Thyroid gland (tissue), 4 donors: ENCODE data around the gene OPRM1. TPM values are rescaled to one million over a fixed set of nuclear protein-coding genes. Genes with fewer than 3 reads are reported as not detected.

Experiments used
- DNase-seq, 2 donors: peaks; one replicate each; pipeline ENCODE4 v3.0.0-alpha.2; 2019
- H3K27ac ChIP-seq, 3 donors: fragments of 200-600 bp; sonication (generic); 1 replicate in 2 of 3; 2 replicates in 1 of 3; pipeline ENCODE4 v1.5.1; 2016 to 2019; ENCODE audit warnings: mild to moderate bottlenecking in 1 of 3, moderate library complexity in 1 of 3
- H3K27me3 ChIP-seq: fragments of 200-600 bp; sonication (generic); one replicate; pipeline ENCODE4 v1.5.1; 2019
- H3K36me3 ChIP-seq, 2 donors: fragments of 200-600 bp; sonication (generic); one replicate each; pipeline ENCODE4 v1.5.1; 2016 to 2019
- H3K4me1 ChIP-seq, 2 donors: fragments of 200-600 bp; sonication (generic); one replicate each; pipeline ENCODE4 v1.5.1; 2017 to 2019
- H3K4me3 ChIP-seq, 3 donors: fragments of 200-600 bp; sonication (generic); replicated peaks in 1 of 3; 1 replicate in 2 of 3; 2 replicates in 1 of 3; pipeline ENCODE4 v1.5.1; 2016; ENCODE audit warnings: mild to moderate bottlenecking in 1 of 3
- H3K9me3 ChIP-seq: fragments of 200-600 bp; sonication (generic); one replicate; pipeline ENCODE4 v1.5.1; 2017
- POLR2A ChIP-seq, 2 donors: fragments of 450-650 bp; IDR thresholded peaks; one replicate each; pipeline ENCODE4 v1.6.1; 2017; ENCODE audit warnings: antibody characterized with exemption in 2 of 2, mild to moderate bottlenecking in 2 of 2, moderate library complexity in 1 of 2
- WGBS, 2 donors: methylation state at CpG; one replicate each; pipeline ENCODE4 v1.1.5; 2017; 5-methylcytosine and 5-hydroxymethylcytosine counted together
- intact Hi-C: fragments of 100-400 bp; cut with DNase I; formaldehyde crosslinking; loops from one replicate; pipeline ENCODE4 v1.15.1; 2023
- total RNA-seq, 4 donors: library from RNA; depleted of rRNA; stranded (reverse); fragments of >200 nt; gene quantifications; one replicate each; pipeline ENCODE4 v1.2.3, GENCODE V29; 2016
- TF ChIP-seq, protein P1 (sequence below), 6 experiments: fragments of 200-600 bp in 3 of 6; fragments of 450-650 bp in 3 of 6; sonication (generic) in 3 of 6; IDR thresholded peaks; one replicate each; pipeline ENCODE4 v1.5.1; 2016 to 2019; ENCODE audit warnings: antibody characterized with exemption in 6 of 6, mild to moderate bottlenecking in 2 of 6, inconsistent platforms in 1 of 6, moderate library complexity in 1 of 6

OPRM1 gene
- total RNA-seq, 4 donors from 2014 or later, result not detected

DNA sequence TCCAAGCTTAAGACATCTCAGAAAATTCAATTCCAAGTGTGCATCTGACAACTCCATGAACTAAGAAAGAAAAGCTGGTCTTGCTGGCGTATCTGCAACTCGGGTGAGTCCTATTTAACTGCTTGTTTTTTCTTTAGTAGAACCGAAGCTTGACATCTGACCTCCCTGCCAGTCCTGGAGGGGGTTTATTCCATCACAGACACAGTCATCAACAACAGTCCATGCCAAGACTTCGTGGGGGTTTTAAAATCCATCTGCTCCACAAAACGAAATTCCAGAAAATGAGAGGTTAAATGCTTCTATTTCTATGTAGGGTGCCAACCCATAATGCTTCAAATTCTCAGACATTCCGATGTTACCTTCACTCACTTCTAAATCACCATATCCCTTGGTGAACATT, 183.7 kb downstream of the OPRM1 start:
- no peak overlapping the region for H3K27ac ChIP-seq
- WGBS, 2 donors, result 71 to 77% methylated on average over 6 of the region's 6 CpGs
- TF ChIP-seq, protein P1, sequence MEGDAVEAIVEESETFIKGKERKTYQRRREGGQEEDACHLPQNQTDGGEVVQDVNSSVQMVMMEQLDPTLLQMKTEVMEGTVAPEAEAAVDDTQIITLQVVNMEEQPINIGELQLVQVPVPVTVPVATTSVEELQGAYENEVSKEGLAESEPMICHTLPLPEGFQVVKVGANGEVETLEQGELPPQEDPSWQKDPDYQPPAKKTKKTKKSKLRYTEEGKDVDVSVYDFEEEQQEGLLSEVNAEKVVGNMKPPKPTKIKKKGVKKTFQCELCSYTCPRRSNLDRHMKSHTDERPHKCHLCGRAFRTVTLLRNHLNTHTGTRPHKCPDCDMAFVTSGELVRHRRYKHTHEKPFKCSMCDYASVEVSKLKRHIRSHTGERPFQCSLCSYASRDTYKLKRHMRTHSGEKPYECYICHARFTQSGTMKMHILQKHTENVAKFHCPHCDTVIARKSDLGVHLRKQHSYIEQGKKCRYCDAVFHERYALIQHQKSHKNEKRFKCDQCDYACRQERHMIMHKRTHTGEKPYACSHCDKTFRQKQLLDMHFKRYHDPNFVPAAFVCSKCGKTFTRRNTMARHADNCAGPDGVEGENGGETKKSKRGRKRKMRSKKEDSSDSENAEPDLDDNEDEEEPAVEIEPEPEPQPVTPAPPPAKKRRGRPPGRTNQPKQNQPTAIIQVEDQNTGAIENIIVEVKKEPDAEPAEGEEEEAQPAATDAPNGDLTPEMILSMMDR (IDR thresholded peaks at IDR 0.05), result no peak
- intact Hi-C loops, result no loop called here
- H3K27me3 ChIP-seq, result no peaks in the 10 kb centered on the region
- no peak for DNase-seq
- H3K4me1 ChIP-seq, result no peaks in the 10 kb centered on the region
- H3K4me3 ChIP-seq, result no peak overlapping the region
- H3K9me3 ChIP-seq, result no peaks in the 10 kb centered on the region
- peaks cover 0 to 8% of the 10 kb centered on the region in 2 donors for H3K36me3 ChIP-seq

DNA sequence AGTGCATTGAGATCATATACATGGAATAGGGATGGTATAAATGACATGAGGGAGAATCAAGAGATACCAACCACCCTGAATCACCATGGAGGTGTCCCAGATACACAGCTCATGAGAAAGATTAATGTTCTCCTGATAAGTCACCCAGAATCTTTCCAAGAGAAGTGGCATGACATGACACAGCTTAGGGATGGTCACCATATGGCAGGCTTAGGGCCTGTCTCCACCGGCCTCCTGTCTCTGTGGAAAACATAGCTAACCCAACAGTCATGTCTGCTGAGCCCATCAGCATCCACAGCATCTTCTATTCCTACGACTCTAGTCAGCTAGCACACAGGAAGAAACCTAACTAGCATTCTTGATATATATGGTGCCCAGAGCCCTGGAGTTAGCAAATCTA, 184.3 kb downstream of the OPRM1 start:
- DNase-seq, result no peak
- 92 to 100% methylated on average over 2 of the region's 2 CpGs for WGBS, 2 donors
- no peaks in the 10 kb centered on the region for H3K4me1 ChIP-seq
- H3K4me3 ChIP-seq, result no peak overlapping the region
- intact Hi-C loops, result no loop called here
- H3K36me3 ChIP-seq, result peaks cover 0 to 8% of the 10 kb centered on the region in 2 donors
- H3K9me3 ChIP-seq, result no peaks in the 10 kb centered on the region
- no peak overlapping the region for H3K27ac ChIP-seq
- H3K27me3 ChIP-seq, result no peaks in the 10 kb centered on the region
- TF ChIP-seq POLR2A (IDR thresholded peaks at IDR 0.05), result no peak

DNA sequence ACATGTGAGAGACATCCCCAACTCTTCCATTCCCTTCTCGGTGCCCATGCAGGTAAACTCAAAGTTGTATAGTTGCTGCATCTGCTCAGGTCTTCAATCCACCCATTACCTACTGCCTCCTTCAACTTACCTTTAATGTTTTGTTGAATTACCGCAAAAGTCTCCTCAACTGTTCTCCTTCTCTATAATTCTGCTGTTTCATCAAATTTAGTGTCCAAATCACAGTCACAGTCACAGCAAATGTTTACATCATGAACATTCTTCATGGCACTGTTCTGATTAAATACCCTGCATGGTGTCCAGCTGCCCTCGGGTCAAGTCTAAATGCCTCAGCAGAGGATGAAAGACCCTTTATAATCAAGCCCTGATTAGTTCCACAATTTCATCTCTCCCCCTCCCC, 187.4 kb downstream of the OPRM1 start:
- TF ChIP-seq, protein P1 (IDR thresholded peaks at IDR 0.05), result no peak
- TF ChIP-seq POLR2A (IDR thresholded peaks at IDR 0.05), result no peak
- intact Hi-C loops, result no loop called here
- Histone ChIP-seq H3K27me3 (no peaks in the 10 kb centered on the region), H3K9me3 (no peaks in the 10 kb centered on the region), H3K27ac (no peak overlapping the region), H3K36me3 (no peaks in the 10 kb centered on the region), H3K4me3 (no peak overlapping the region), H3K4me1 (no peaks in the 10 kb centered on the region)
- 89 to 98% methylated on average over 3 of the region's 3 CpGs for WGBS, 2 donors
- no peak for DNase-seq

DNA sequence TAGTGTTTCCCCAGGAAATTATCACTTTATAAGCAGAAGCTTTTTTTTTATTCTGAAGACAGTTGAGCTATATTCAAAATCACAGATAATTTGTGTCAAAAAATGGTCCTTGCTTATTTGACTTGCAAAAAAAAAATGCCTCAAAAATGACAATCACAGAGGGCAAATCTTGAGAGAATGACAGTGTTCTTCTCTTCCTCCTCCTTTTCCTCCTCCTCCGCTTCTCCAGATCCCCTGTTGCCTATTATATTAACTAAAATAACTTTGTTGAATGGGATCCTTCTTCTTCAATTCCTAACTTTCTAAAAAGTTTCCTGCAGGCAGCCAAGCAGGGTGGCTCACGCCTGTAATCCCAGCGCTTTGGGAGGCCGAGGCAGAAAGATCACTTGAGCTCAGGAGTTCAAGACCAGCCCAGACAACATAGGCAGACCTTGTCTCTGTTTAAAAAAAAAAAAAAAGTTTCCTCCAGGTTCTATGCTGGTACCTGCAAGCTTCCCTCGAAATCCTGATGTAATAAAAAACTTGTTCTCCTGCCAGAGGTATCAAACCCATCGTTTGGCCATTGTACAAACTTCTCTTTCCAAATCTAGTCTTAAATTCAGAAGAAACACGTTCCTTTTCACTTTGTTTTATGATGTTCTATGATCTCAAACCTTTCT, 189.0 kb downstream of the OPRM1 start:
- 86 to 97% methylated on average over 7 of the region's 7 CpGs for WGBS, 2 donors
- H3K9me3 ChIP-seq, result no peaks in the 10 kb centered on the region
- no peaks in the 10 kb centered on the region for H3K4me1 ChIP-seq
- H3K27ac ChIP-seq, result no peak overlapping the region
- no peaks in the 10 kb centered on the region for H3K27me3 ChIP-seq
- no peaks in the 10 kb centered on the region for H3K36me3 ChIP-seq
- DNase-seq, result no peak
- intact Hi-C loops, result no loop called here
- TF ChIP-seq, protein P1 (IDR thresholded peaks at IDR 0.05), result no peak
- no peak for TF ChIP-seq POLR2A (IDR thresholded peaks at IDR 0.05)
- H3K4me3 ChIP-seq, result no peak overlapping the region

DNA sequence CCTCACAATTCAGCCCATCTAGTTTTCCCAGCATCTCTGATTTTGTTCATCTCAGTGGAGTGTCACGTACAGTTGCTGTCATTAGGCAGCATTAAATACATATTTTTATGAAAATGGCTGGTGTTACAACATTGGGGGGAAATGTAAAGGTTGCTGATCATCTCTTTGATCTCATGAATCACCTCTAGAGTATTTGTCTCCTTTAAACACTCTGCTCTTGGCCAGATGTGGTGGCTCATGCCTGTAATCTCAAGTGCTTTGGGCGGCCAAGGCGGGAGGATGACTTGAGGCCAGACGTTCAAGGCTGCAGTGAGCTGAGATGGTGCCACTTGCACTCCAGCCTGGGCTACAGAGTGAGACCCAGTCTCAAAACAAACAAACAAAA, 189.5 kb downstream of the OPRM1 start:
- Histone ChIP-seq H3K4me1 (no peaks in the 10 kb centered on the region), H3K9me3 (no peaks in the 10 kb centered on the region), H3K36me3 (peaks cover 0 to 3% of the 10 kb centered on the region in 2 donors), H3K27me3 (no peaks in the 10 kb centered on the region), H3K27ac (no peak overlapping the region), H3K4me3 (no peak overlapping the region)
- intact Hi-C loops, result no loop called here
- no peak for DNase-seq
- WGBS, 2 donors, result 84 to 85% methylated on average over 4 of the region's 4 CpGs
- TF ChIP-seq, protein P1 (IDR thresholded peaks at IDR 0.05), result no peak
- TF ChIP-seq POLR2A (IDR thresholded peaks at IDR 0.05), result no peak
